ENCODE results near the gene AP5Z1. TPM values are rescaled to one million over a fixed set of nuclear protein-coding genes. Genes with fewer than 3 reads are reported as not detected.

Gene AP5Z1
- total RNA-seq, 3 donors from 2014 or later (not counting 1 experiment from before 2014, with no cell fraction given), result 140 to 156 (median 143) TPM

GRCh38 chr7:4730971-4731370, 44.5 kb upstream of the AP5Z1 start:
- no peak overlapping the region for H3K27ac ChIP-seq (ENCODE audit: low read length)
- peaks cover 28 to 29% of the 10 kb centered on the region in 2 donors for H3K4me1 Mint-ChIP-seq
- H3K27ac Mint-ChIP-seq, result no peak overlapping the region

GRCh38 chr7:4731803-4732202, 43.6 kb upstream of the AP5Z1 start:
- TF ChIP-seq CTCF (IDR thresholded peaks at IDR 0.05), result no peak
- Mint-ChIP-seq H3K36me3 (no peaks in the 10 kb centered on the region), H3K4me3 (no peak overlapping the region), H3K9me3 (no peaks in the 10 kb centered on the region), H3K27me3 (ENCODE audit: low read depth in 2 of 2) (no peaks in the 10 kb centered on the region), H3K27ac (no peak overlapping the region), H3K4me1 (peaks cover 27 to 28% of the 10 kb centered on the region in 2 donors)
- H3K27ac ChIP-seq (ENCODE audit: low read length), result no peak overlapping the region
- ATAC-seq, result no peak
- H3K4me1 ChIP-seq (ENCODE audit: control insufficient read depth, insufficient read depth, low read length), result peaks cover 19% of the 10 kb centered on the region
- intact Hi-C loops (cut with micrococcal nuclease), result no loop called here
- 97% methylated on average over 16 of the region's 16 CpGs for WGBS (ENCODE audit: insufficient coverage)
- H3K9me3 ChIP-seq (ENCODE audit: control insufficient read depth, insufficient read depth, low read length), result no peaks in the 10 kb centered on the region
- DNase-seq, result no peak
- no peak overlapping the region for H3K4me3 ChIP-seq (ENCODE audit: low read length)
- no peaks in the 10 kb centered on the region for H3K27me3 ChIP-seq (ENCODE audit: control insufficient read depth, insufficient read depth, low read length)
- peaks cover 5% of the 10 kb centered on the region for H3K36me3 ChIP-seq (ENCODE audit: control insufficient read depth, insufficient read depth, low read length)

More at GRCh38 chr7:4730971-4731370, 44.5 kb upstream of the AP5Z1 start:
- intact Hi-C loops (cut with micrococcal nuclease), result no loop called here
- WGBS (ENCODE audit: insufficient coverage), result 70% methylated on average over 9 of the region's 10 CpGs
- ATAC-seq (no peak), DNase-seq (no peak)
- Mint-ChIP-seq H3K27me3 (ENCODE audit: low read depth in 2 of 2) (no peaks in the 10 kb centered on the region), H3K4me3 (no peak overlapping the region), H3K9me3 (no peaks in the 10 kb centered on the region), H3K36me3 (no peaks in the 10 kb centered on the region)
- no peak for TF ChIP-seq CTCF (IDR thresholded peaks at IDR 0.05)
- Histone ChIP-seq H3K4me1 (ENCODE audit: control insufficient read depth, insufficient read depth, low read length) (peaks cover 25% of the 10 kb centered on the region), H3K4me3 (ENCODE audit: low read length) (no peak overlapping the region), H3K36me3 (ENCODE audit: control insufficient read depth, insufficient read depth, low read length) (peaks cover 5% of the 10 kb centered on the region), H3K27me3 (ENCODE audit: control insufficient read depth, insufficient read depth, low read length) (no peaks in the 10 kb centered on the region), H3K9me3 (ENCODE audit: control insufficient read depth, insufficient read depth, low read length) (no peaks in the 10 kb centered on the region)

GRCh38 chr7:4733936-4734528, 41.4 kb upstream of the AP5Z1 start:
- Mint-ChIP-seq H3K36me3 (no peaks in the 10 kb centered on the region), H3K4me3 (no peak overlapping the region), H3K9me3 (no peaks in the 10 kb centered on the region), H3K27ac (peak overlapping the region; percentile 47 to 67), H3K27me3 (ENCODE audit: low read depth in 2 of 2) (no peaks in the 10 kb centered on the region), H3K4me1 (peaks cover 33 to 41% of the 10 kb centered on the region in 2 donors)
- TF ChIP-seq CTCF (IDR thresholded peaks at IDR 0.05), result no peak
- DNase-seq (peak in 1 of 2 donors; percentile 46), ATAC-seq (peak in 1 of 3 donors; percentile 29)
- Histone ChIP-seq H3K27ac (ENCODE audit: low read length) (no peak overlapping the region), H3K27me3 (ENCODE audit: control insufficient read depth, insufficient read depth, low read length) (no peaks in the 10 kb centered on the region), H3K36me3 (ENCODE audit: control insufficient read depth, insufficient read depth, low read length) (peaks cover 2% of the 10 kb centered on the region), H3K9me3 (ENCODE audit: control insufficient read depth, insufficient read depth, low read length) (no peaks in the 10 kb centered on the region), H3K4me3 (ENCODE audit: low read length) (no peak overlapping the region), H3K4me1 (ENCODE audit: control insufficient read depth, insufficient read depth, low read length) (peaks cover 25% of the 10 kb centered on the region)
- WGBS (ENCODE audit: insufficient coverage), result 50% methylated on average over 14 of the region's 15 CpGs
- intact Hi-C loops (cut with micrococcal nuclease), result no loop called here

Data from natural killer cell (primary cell).